Measurements from ENCODE around the gene NDUFAF3.
A peak's percentile ranks its signal among the peaks of the same experiment; 100 is the strongest.

Gene NDUFAF3

DNA sequence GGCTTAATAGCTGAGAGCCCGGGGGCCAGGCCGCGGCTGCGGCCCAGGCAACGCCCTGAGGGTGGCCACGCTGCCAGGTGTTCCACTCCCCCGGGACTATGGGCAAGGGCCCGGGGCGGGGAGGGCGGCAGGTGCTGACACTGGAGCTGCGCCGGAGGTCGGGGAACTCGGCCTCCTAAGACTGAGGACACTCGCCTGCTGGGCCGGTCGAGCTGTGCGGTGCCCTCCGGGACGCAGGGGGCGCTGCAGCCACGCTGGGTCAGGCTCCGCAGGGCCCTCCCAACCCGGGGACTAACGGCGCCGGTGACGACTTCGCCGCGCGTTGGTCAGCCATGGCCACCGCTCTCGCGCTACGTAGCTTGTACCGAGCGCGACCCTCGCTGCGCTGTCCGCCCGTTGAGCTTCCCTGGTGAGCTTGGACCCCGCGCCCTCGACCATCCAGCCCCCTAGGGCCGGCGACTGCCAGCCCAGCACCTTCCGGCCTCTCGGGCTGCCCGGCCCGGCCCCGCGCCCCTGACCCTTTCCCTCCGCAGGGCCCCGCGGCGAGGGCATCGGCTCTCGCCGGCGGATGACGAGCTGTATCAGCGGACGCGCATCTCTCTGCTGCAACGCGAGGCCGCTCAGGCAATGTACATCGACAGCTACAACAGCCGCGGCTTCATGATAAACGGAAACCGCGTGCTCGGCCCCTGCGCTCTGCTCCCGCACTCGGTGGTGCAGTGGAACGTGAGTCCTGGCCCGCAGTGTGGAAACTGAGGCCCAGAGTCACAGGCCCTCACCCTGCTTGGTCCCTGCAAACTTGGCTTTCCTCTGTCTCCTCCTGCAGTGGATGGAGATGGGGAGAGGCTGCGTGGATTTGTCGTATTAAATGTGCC is at the start of gene NDUFAF3 (continued):
- TF ChIP-seq ZNF423 (tag by site-specific recombination; IDR thresholded peaks at IDR 0.05) (peak; percentile 91), ZNF184 (tag by site-specific recombination; IDR thresholded peaks at IDR 0.05) (no peak), ZNF214 (tag by site-specific recombination; IDR thresholded peaks at IDR 0.05; ENCODE audit: borderline replicate concordance) (no peak), ZNF19 (tag by site-specific recombination; IDR thresholded peaks at IDR 0.05; ENCODE audit: low read depth) (no peak), EGR2 (tag by site-specific recombination; IDR thresholded peaks at IDR 0.05; ENCODE audit: low read depth) (peak; percentile 84), ZNF488 (tag by site-specific recombination; IDR thresholded peaks at IDR 0.05) (no peak), OSR2 (tag by site-specific recombination; IDR thresholded peaks at IDR 0.05) (no peak), ZNF837 (tag by site-specific recombination; IDR thresholded peaks at IDR 0.05) (no peak), HOXD13 (CRISPR knock-in tag; IDR thresholded peaks at IDR 0.05; ENCODE audit: borderline replicate concordance) (no peak), ZNF391 (tag by site-specific recombination; IDR thresholded peaks at IDR 0.05; ENCODE audit: borderline replicate concordance, low read depth) (0 out of 2 replicates have a peak, but pooled peaks have one; percentile 45), ZNF211 (tag by site-specific recombination; IDR thresholded peaks at IDR 0.05; ENCODE audit: low read depth) (no peak), ZNF660 (tag by site-specific recombination; IDR thresholded peaks at IDR 0.05) (peak; percentile 87), BCL11B (tag by site-specific recombination; IDR thresholded peaks at IDR 0.05; ENCODE audit: low read depth) (peak; percentile 88), ZNF148 (tag by site-specific recombination; IDR thresholded peaks at IDR 0.05; ENCODE audit: borderline replicate concordance) (no peak), ZBTB48 (tag by site-specific recombination; IDR thresholded peaks at IDR 0.05) (peak; percentile 83; the same call in 1 of the 2 replicates), SALL2 (tag by site-specific recombination; IDR thresholded peaks at IDR 0.05; ENCODE audit: borderline replicate concordance) (no peak), ZNF10 (tag by site-specific recombination; IDR thresholded peaks at IDR 0.05) (peak; percentile 80), ZBTB11 (tag by site-specific recombination; conservative IDR thresholded peaks at IDR 0.05; ENCODE audit: low read depth) (peak; percentile 69), ZNF707 (tag by site-specific recombination; IDR thresholded peaks at IDR 0.05) (no peak)
- TF ChIP-seq, protein P1, sequence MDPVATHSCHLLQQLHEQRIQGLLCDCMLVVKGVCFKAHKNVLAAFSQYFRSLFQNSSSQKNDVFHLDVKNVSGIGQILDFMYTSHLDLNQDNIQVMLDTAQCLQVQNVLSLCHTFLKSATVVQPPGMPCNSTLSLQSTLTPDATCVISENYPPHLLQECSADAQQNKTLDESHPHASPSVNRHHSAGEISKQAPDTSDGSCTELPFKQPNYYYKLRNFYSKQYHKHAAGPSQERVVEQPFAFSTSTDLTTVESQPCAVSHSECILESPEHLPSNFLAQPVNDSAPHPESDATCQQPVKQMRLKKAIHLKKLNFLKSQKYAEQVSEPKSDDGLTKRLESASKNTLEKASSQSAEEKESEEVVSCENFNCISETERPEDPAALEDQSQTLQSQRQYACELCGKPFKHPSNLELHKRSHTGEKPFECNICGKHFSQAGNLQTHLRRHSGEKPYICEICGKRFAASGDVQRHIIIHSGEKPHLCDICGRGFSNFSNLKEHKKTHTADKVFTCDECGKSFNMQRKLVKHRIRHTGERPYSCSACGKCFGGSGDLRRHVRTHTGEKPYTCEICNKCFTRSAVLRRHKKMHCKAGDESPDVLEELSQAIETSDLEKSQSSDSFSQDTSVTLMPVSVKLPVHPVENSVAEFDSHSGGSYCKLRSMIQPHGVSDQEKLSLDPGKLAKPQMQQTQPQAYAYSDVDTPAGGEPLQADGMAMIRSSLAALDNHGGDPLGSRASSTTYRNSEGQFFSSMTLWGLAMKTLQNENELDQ (tag by site-specific recombination; IDR thresholded peaks at IDR 0.05; ENCODE audit: low read depth) = no peak
- TF ChIP-seq, protein P2, sequence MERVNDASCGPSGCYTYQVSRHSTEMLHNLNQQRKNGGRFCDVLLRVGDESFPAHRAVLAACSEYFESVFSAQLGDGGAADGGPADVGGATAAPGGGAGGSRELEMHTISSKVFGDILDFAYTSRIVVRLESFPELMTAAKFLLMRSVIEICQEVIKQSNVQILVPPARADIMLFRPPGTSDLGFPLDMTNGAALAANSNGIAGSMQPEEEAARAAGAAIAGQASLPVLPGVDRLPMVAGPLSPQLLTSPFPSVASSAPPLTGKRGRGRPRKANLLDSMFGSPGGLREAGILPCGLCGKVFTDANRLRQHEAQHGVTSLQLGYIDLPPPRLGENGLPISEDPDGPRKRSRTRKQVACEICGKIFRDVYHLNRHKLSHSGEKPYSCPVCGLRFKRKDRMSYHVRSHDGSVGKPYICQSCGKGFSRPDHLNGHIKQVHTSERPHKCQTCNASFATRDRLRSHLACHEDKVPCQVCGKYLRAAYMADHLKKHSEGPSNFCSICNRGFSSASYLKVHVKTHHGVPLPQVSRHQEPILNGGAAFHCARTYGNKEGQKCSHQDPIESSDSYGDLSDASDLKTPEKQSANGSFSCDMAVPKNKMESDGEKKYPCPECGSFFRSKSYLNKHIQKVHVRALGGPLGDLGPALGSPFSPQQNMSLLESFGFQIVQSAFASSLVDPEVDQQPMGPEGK (tag by site-specific recombination; IDR thresholded peaks at IDR 0.05) = peak; percentile 93
- TF ChIP-seq, protein P3, sequence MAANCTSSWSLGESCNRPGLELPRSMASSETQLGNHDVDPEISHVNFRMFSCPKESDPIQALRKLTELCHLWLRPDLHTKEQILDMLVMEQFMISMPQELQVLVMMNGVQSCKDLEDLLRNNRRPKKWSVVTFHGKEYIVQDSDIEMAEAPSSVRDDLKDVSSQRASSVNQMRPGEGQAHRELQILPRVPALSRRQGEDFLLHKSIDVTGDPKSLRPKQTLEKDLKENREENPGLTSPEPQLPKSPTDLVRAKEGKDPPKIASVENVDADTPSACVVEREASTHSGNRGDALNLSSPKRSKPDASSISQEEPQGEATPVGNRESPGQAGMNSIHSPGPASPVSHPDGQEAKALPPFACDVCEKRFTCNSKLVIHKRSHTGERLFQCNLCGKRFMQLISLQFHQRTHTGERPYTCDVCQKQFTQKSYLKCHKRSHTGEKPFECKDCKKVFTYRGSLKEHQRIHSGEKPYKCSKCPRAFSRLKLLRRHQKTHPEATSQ (tag by site-specific recombination; IDR thresholded peaks at IDR 0.05) = peak; percentile 82; the same call in 1 of the 2 replicates
